Thymus (tissue), 14 donors: ENCODE results near the gene TIMP2. TPM values are rescaled to one million over a fixed set of nuclear protein-coding genes. Genes with fewer than 3 reads are reported as not detected.

Source experiments
- DNase-seq, 9 donors: peaks; one replicate each; pipeline ENCODE4 v3.0.0-alpha.2; 2013; ENCODE audit warnings: low spot score in 9 of 9, low read depth in 6 of 9, missing footprints in 1 of 9
- H3K27ac ChIP-seq, 2 donors: one replicate each; pipeline ENCODE4 v1.5.1; 2013; ENCODE audit warnings: control low read depth in 1 of 2, low read depth in 1 of 2, low read length in 1 of 2, mild to moderate bottlenecking in 1 of 2, moderate library complexity in 1 of 2
- H3K27me3 ChIP-seq, 2 donors: one replicate each; pipeline ENCODE4 v1.5.1; 2013; ENCODE audit warnings: low read length in 1 of 2; ENCODE audit not compliant: control insufficient read depth in 2 of 2, insufficient read depth in 1 of 2
- H3K36me3 ChIP-seq, 2 donors: one replicate each; pipeline ENCODE4 v1.5.1; 2013; ENCODE audit warnings: low read length in 1 of 2, mild to moderate bottlenecking in 1 of 2, moderate library complexity in 1 of 2; ENCODE audit not compliant: control insufficient read depth in 2 of 2, insufficient read depth in 2 of 2
- H3K4me1 ChIP-seq, 2 donors: one replicate each; pipeline ENCODE4 v1.5.1; 2013; ENCODE audit warnings: low read length in 2 of 2; ENCODE audit not compliant: control insufficient read depth in 2 of 2, insufficient read depth in 2 of 2
- H3K4me3 ChIP-seq, 2 donors: one replicate each; pipeline ENCODE4 v1.5.1; 2013; ENCODE audit warnings: low read length in 2 of 2, control low read depth in 1 of 2, mild to moderate bottlenecking in 1 of 2
- H3K9me3 ChIP-seq, 2 donors: one replicate each; pipeline ENCODE4 v1.5.1; 2013; ENCODE audit warnings: low read length in 1 of 2, mild to moderate bottlenecking in 1 of 2; ENCODE audit not compliant: control insufficient read depth in 2 of 2, insufficient read depth in 1 of 2
- WGBS: extraction: QIAGEN DNeasy Blood & Tissue Kit; methylation state at CpG from one replicate; pipeline ENCODE4 v1.1.7; 2013; 5-methylcytosine and 5-hydroxymethylcytosine counted together
- long read RNA-seq, 10 donors: transcript quantifications; one replicate each; lab custom pipeline, GENCODE V29; 2026
- polyA plus RNA-seq: library from polyadenylated mRNA; stranded (reverse); fragments of 200-250 nt; gene quantifications from one replicate; pipeline ENCODE4 v1.2.3, GENCODE V29; 2013
- total RNA-seq: library from RNA; stranded (reverse); fragments of 120-200 nt; gene quantifications from one replicate; pipeline ENCODE4 v1.2.4, GENCODE V29; 2013
- donor health status: healthy.

TIMP2 gene
- 23.1 TPM for total RNA-seq
- polyA plus RNA-seq: 27.5 TPM
- long read RNA-seq, donor 1, partial matches to known transcripts: 0 of 3 reads
- long read RNA-seq, donor 1, other reads (novel, unspliced or antisense): 0 of 3 reads
- long read RNA-seq, donor 2: 0 reads
- long read RNA-seq, donor 3, transcript TIMP2-201 (5 exons, 3,652 nt): major isoform, 35 of 40 reads
- long read RNA-seq, donor 3, partial matches to known transcripts: 5 of 40 reads
- long read RNA-seq, donor 3, other reads (novel, unspliced or antisense): 0 of 40 reads
- long read RNA-seq, donor 4, transcript TIMP2-201 (5 exons, 3,652 nt): major isoform, 20 of 20 reads
- long read RNA-seq, donor 4, partial matches to known transcripts: 0 of 20 reads
- long read RNA-seq, donor 4, other reads (novel, unspliced or antisense): 0 of 20 reads
- long read RNA-seq, donor 5, transcript TIMP2-201 (5 exons, 3,652 nt): major isoform, 40 of 41 reads
- long read RNA-seq, donor 5, partial matches to known transcripts: 0 of 41 reads
- long read RNA-seq, donor 5, other reads (novel, unspliced or antisense): 0 of 41 reads
- long read RNA-seq, donor 6, transcript TIMP2-201 (5 exons, 3,652 nt): major isoform, 15 of 15 reads
- long read RNA-seq, donor 6, partial matches to known transcripts: 0 of 15 reads
- long read RNA-seq, donor 6, other reads (novel, unspliced or antisense): 0 of 15 reads
- long read RNA-seq, donor 7, transcript TIMP2-201 (5 exons, 3,652 nt): major isoform, 19 of 26 reads
- long read RNA-seq, donor 7, partial matches to known transcripts: 7 of 26 reads
- long read RNA-seq, donor 7, other reads (novel, unspliced or antisense): 0 of 26 reads
- long read RNA-seq, donor 8, transcript TIMP2-201 (5 exons, 3,652 nt): major isoform, 14 of 15 reads
- long read RNA-seq, donor 8, partial matches to known transcripts: 0 of 15 reads
- long read RNA-seq, donor 8, other reads (novel, unspliced or antisense): 0 of 15 reads
- long read RNA-seq, donor 9, transcript TIMP2-201 (5 exons, 3,652 nt): major isoform, 21 of 21 reads
- long read RNA-seq, donor 9, partial matches to known transcripts: 0 of 21 reads
- long read RNA-seq, donor 9, other reads (novel, unspliced or antisense): 0 of 21 reads
- long read RNA-seq, donor 10, transcript TIMP2-201 (5 exons, 3,652 nt): major isoform, 34 of 36 reads
- long read RNA-seq, donor 10, partial matches to known transcripts: 0 of 36 reads
- long read RNA-seq, donor 10, other reads (novel, unspliced or antisense): 0 of 36 reads

- DNase-seq: peak in 8 of 9 donors; percentile 72 to 93 (median 80)
- no peaks in the 10 kb centered on the region for H3K9me3 ChIP-seq
- H3K36me3 ChIP-seq: peaks cover 3 to 19% of the 10 kb centered on the region in 2 donors
- peak within 1 kb of the TSS; percentile 65 to 74 for H3K27ac ChIP-seq
- H3K4me1 ChIP-seq: peaks cover 28 to 47% of the 10 kb centered on the region in 2 donors
- peak within 1 kb of the TSS; percentile 61 to 87 for H3K4me3 ChIP-seq
- under 1% methylated on average over 52 of the region's 52 CpGs for WGBS
- peaks cover 0 to 6% of the 10 kb centered on the region in 2 donors for H3K27me3 ChIP-seq
These were observed at the start of gene TIMP2 for GRCh38 chr17:78925234-78925633. TIMP2 (minus strand) TSS chr17:78925387; CDS start chr17:78925088, 299 bp downstream.

GRCh38 chr17:78973792-78974520 is 48.8 kb upstream of the TIMP2 start:
- Histone ChIP-seq H3K9me3 (peaks cover 0 to 3% of the 10 kb centered on the region in 2 donors), H3K4me3 (no peak overlapping the region), H3K27ac (peak overlapping the region in 1 of 2 donors; percentile 47), H3K4me1 (peaks cover 8 to 57% of the 10 kb centered on the region in 2 donors), H3K36me3 (peaks cover 31 to 55% of the 10 kb centered on the region in 2 donors), H3K27me3 (no peaks in the 10 kb centered on the region)
- WGBS: 92% methylated on average over 23 of the region's 23 CpGs
- no peak for DNase-seq

GRCh38 chr17:78973196-78973595 is 48.0 kb upstream of the TIMP2 start:
- Histone ChIP-seq H3K27me3 (no peaks in the 10 kb centered on the region), H3K4me3 (no peak overlapping the region), H3K9me3 (peaks cover 0 to 3% of the 10 kb centered on the region in 2 donors), H3K27ac (no peak overlapping the region), H3K36me3 (peaks cover 33 to 60% of the 10 kb centered on the region in 2 donors), H3K4me1 (peaks cover 3 to 50% of the 10 kb centered on the region in 2 donors)
- DNase-seq: no peak
- WGBS: 96% methylated on average over 11 of the region's 11 CpGs

- WGBS: 95% methylated on average over 15 of the region's 15 CpGs
- no peaks in the 10 kb centered on the region for H3K27me3 ChIP-seq
- peaks cover 3 to 44% of the 10 kb centered on the region in 2 donors for H3K4me1 ChIP-seq
- no peak for DNase-seq
- H3K9me3 ChIP-seq: peaks cover 0 to 3% of the 10 kb centered on the region in 2 donors
- H3K27ac ChIP-seq: no peak overlapping the region
- peaks cover 35 to 60% of the 10 kb centered on the region in 2 donors for H3K36me3 ChIP-seq
- no peak overlapping the region for H3K4me3 ChIP-seq
These were observed 47.4 kb upstream of the TIMP2 start for GRCh38 chr17:78972507-78973105.

GRCh38 chr17:78971756-78972506 is 46.7 kb upstream of the TIMP2 start:
- no peak overlapping the region for H3K27ac ChIP-seq
- no peaks in the 10 kb centered on the region for H3K27me3 ChIP-seq
- H3K4me3 ChIP-seq: no peak overlapping the region
- peaks cover 34 to 60% of the 10 kb centered on the region in 2 donors for H3K36me3 ChIP-seq
- peaks cover 0 to 3% of the 10 kb centered on the region in 2 donors for H3K9me3 ChIP-seq
- peaks cover 3 to 44% of the 10 kb centered on the region in 2 donors for H3K4me1 ChIP-seq
- WGBS: 94% methylated on average over 22 of the region's 22 CpGs
- no peak for DNase-seq

- H3K36me3 ChIP-seq: peaks cover 29 to 54% of the 10 kb centered on the region in 2 donors
- WGBS: 59% methylated on average over 33 of the region's 33 CpGs
- no peak overlapping the region for H3K4me3 ChIP-seq
- H3K4me1 ChIP-seq: peaks cover 3 to 44% of the 10 kb centered on the region in 2 donors
- H3K9me3 ChIP-seq: peaks cover 0 to 3% of the 10 kb centered on the region in 2 donors
- no peak overlapping the region for H3K27ac ChIP-seq
- DNase-seq: peak; percentile 53 to 89 (median 78)
- H3K27me3 ChIP-seq: no peaks in the 10 kb centered on the region
These were observed 45.9 kb upstream of the TIMP2 start for GRCh38 chr17:78970834-78971755.

GRCh38 chr17:78969865-78970264 is 44.7 kb upstream of the TIMP2 start:
- Histone ChIP-seq H3K9me3 (peaks cover 0 to 3% of the 10 kb centered on the region in 2 donors), H3K27me3 (no peaks in the 10 kb centered on the region), H3K4me1 (peaks cover 11 to 52% of the 10 kb centered on the region in 2 donors), H3K27ac (no peak overlapping the region), H3K36me3 (peaks cover 20 to 48% of the 10 kb centered on the region in 2 donors), H3K4me3 (no peak overlapping the region)
- DNase-seq: peak in 1 of 9 donors; percentile 29
- WGBS: 98% methylated on average over 9 of the region's 9 CpGs
